Stimulated activated CD8-positive, alpha-beta memory T cell treated with anti-CD3 and anti-CD28 coated beads, Interleukin-7, amount 100 ng/mL, for 1 hour (primary cell): ENCODE data around the gene MED17.
"Not testable (repeated sequence)": the region's sequence is repeated elsewhere in the genome, so short reads cannot be mapped to it uniquely, and the experiment has no call there.

ENCODE experiments used
- DNase-seq, 2 donors: peaks; one replicate each; pipeline ENCODE4 v3.0.0-alpha.2; 2020; ENCODE audit warnings: low read depth in 2 of 2

The MED17 gene

DNA sequence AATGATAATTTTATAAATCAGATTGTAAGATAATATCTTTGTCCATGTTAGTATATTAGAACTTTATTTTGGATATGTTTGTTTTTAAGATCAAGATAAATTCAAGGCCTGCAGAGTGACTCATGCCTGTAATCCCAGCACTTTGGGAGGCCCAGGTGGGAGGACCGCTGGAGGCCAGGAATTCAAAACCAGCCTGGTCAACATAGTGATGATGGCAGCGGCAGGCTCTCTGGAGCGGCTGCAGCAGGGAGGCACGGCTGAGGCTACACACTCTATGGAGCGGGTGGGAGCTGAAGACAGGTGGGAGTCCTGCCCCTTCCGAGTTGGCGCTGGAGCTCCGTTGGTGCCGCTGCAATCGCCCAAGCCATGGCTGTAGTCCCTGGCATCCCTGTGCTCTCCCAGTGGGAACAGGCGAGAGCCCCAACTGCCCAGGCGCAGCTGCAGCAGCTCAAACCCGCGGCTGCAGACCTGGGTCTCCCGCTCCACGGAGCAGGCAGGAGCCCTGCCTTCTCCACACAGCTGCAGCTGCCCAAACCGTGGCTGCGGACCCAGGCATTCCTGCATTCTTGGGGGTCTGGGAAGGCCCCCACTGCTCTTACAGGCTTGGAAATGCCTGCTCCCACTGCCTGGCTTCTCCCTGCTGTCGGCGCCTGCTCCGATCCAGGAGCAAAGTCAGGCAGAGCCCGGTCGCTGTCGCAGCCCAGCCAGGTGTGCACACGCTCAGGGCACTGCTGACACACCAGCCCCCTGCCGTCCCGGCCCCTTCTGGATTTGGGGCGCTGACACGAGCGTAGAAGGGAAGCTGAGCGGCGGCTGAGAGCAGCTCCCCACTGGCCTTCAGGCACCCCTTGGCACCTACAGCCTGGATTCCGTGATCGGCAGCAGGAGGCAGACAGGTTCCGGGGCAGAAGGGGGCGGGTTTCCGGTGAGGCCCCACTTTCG is 25.9 kb upstream of the MED17 start:
- no peak for DNase-seq

- not testable (repeated sequence) for DNase-seq
Measured at GRCh38 chr11:93759123-93759522, 25.0 kb upstream of the MED17 start.

DNA sequence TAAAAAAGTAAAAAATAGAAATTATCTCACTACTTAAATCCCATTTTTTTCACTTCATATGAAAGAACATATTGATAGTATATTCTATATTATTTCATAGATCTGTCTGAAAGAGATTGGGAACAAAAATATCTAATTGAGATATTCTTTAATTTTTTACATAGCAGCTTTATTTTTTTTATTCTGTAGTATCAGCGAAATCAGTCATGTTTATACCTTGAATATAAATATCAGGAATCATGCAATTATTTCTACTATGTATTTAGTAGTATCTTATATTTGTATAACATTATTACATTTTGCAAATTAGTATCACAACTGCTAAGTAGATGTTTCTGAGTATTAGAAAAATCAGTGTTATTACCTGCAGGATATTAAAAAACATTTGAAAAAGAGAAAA is 22.2 kb upstream of the MED17 start:
- no peak for DNase-seq

GRCh38 chr11:93765551-93765950 is 18.5 kb upstream of the MED17 start:
- no peak for DNase-seq

GRCh38 chr11:93766504-93766903 is 17.6 kb upstream of the MED17 start:
- DNase-seq, result no peak

DNA sequence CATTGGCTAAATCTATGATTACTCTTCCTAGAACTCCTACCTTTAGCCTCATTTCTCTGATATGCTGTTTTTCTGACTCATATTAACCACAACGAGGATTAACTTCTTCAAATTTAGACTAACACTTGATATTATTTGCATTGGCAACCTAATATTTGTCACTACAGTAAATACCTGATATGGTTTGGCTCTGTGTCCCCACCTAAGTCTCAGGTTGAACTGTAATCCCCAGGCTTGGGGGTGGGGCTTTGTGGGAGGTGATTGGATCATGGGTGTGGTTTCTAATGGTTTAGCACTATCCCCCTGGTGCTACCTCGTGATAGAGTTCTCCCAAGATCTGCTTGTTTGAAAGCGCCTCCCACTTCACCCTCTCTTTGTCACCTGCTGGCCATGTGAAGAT is 17.1 kb upstream of the MED17 start:
- no peak for DNase-seq

DNA sequence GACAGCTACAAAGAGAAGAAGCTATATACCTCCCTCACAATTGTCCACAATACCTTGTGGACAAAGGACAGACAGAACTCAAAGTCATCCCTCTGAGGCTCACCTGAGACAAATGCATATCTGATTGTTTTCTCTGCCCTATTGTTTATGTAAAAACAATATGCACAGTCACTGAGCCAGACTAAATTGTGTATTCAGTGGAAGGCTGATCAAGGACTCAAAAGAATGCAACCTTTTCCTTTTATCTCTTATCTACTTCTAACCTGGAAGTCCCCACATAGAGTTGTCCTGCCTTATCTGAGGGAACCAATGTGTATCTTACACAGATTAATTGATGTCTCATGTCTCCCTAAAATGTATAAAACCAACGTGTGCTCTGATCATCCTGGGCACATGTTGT is 13.9 kb upstream of the MED17 start:
- DNase-seq, result no peak

GRCh38 chr11:93772123-93772522 is 12.0 kb upstream of the MED17 start:
- no peak for DNase-seq

DNA sequence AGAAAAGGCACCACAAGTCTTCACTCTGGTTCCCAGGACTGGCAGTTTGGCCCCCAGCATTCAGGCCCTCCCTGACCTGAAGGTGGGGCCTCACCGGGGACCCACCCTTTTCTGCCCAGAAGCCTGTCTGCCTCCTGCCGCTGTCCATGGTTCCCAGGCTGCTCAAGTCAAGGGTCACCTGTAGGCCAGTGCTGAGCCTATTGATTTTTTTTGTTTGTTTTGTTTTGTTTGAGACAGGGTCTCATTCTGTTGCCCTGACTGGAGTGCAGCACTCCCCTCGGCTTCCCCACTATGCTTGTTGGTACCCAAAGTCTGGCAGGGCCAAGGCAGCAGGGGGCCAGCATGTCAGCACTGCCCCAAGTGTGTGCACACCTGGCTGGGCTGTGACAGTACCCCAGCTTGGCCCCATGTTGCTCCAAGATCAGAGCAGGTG is 11.0 kb upstream of the MED17 start:
- DNase-seq, result no peak

- DNase-seq, result no peak
Measured at GRCh38 chr11:93773601-93774200, 10.4 kb upstream of the MED17 start.

- DNase-seq, result not testable (repeated sequence)
Measured at GRCh38 chr11:93774560-93774959, 9.5 kb upstream of the MED17 start.

DNA sequence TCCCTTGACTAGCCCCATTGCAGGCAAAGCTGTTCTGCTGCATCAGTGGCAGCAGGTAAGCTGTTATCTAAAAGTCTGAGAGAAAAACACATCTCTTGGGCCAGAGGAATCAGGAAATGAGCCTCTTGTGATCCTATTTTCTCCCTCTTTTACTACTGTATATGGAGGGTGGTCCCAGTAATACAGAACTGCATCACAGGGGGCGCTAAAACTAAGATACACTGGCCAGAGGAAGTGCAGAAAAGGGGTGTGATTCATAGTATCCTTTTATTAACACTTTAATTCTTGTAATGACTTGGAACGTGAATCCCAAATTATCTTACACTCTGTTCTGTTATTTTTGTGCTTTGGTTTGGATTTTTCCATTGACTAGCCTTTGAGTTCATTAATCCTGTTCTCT is 8.8 kb upstream of the MED17 start:
- DNase-seq, result no peak

DNA sequence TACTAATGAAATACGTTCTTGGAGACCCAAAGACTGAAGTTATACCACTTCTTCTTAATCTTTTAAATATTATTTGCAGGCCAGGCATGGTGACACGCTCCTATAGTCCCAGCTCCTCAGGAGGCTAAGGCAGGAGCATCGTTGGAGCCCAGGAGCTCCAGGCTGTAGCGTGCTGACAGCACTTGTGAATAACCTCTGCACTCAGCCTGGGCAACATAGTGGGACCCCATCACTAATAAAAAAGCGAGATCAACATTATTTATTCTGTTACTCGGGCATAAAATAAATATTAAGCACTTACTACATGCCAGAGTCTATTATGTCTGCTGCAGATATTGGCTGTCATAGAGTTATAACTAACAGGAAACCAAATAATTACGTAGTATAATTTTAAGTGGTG is 720 bp upstream of the MED17 start:
- DNase-seq, result no peak

DNA sequence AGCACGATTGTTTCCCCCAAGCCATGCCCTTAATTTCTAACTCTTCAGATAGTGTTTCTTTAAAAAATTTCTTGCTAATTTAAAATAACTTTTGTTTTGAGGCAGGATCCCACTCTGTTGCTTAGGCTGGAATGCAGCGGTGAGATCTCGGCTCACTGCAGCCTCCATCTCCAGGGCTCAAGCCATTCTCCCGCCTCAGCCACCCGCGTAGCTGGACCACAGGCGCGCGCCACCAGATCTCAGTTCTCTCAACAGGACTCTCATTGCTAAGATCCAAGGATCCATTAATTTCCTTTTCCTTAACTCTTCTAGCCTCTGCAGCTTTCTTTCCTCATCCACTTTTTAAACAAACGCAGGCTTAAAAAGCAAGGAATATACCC is 327 bp upstream of the MED17 start:
- DNase-seq, result peak in 1 of 2 donors; percentile 0

DNA sequence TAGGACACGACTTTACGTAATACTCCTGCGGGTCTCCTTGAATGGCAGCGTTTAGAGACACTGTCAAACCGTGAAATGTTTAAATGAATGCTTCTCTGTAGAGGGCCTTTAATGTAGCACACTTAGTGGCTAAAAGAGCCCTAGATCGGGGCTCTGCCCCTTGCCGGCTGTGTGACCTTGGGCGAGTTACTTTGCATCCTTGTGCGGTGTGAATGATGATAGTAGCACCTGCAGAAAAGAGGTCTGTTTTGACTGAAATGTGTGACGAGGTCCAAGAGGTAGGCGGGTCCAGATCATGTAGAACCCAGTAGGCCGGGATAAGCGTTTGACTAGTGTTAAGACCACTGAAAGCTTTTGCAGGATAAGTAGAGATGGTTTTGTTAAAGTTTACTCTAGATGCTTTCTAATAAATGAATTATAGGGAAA is 866 bp downstream of the MED17 start:
- no peak for DNase-seq

DNA sequence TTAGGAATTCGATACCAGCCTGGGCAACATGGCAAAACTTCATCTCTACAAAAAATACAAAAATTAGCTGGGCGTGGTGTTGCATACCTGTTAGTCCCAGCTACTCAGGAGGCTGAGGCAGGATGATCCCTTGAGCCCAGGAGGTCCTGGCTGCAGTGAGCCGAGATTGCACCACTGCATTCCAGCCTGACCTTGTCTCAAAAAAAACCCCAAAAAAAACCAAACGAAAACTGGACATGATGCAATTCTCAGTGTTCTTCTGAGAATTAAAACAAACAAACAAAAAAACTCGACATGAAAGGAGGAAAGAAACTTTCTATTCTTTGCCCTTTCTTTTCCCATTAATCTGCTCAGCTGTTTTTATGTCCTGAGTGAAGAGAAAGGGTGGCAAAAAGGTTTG is 7.4 kb downstream of the MED17 start:
- no peak for DNase-seq

DNA sequence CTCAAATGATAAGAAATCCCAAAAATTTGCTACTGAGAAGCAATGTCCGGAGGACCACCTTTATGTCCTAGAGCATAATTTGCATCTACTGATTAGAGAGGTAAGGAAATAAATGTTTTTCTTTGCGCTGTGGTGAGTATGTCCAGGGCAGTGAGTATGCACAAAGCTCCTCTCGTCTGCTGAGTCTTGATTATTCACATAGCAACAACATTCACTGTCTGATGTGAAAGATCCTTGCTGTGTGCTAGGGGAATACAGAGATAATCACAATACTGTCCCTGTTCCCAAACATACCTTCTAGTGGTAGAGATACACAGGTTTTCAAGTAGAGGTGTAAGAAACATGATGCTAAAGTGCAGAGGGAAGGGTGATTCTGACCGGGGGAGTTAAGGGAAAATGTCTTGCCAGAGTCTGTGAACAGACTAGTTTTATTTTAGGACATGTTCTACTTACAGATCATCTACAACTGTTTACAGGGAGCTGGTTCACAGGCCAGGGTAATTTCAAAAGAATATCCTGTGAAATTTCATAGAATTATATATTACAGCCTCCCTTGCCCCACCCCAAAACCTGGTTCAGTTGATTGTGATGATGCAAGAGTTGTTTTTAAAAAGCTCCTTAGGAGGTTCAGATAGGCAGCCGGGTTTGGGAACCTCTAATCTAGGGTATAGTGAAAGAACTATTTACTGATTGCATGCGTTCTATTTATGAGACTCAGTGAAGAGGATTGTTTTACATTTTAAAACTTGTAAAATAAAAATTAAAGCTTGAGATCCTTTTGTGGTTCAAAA is 12.6 kb downstream of the MED17 start:
- no peak for DNase-seq

GRCh38 chr11:93801366-93801765 is 17.3 kb downstream of the MED17 start:
- no peak for DNase-seq

DNA sequence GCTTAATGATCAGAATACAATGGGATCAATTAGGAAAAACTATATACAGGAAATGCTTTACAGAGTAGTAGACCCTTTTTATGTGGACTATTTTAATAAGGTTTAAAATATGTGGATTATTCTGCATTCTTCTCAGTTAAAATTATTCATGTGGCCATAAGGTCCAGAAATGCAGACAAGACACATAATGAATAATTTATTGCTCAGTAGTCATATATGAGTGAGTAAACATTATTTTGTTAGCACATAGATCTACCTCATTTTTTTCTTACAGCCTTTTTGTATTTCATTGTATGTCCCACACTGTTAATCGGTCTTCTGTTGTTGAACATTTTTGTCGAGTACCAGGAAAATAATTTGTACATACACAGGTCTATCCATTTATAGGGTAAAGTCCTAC is 20.8 kb downstream of the MED17 start:
- no peak for DNase-seq

DNA sequence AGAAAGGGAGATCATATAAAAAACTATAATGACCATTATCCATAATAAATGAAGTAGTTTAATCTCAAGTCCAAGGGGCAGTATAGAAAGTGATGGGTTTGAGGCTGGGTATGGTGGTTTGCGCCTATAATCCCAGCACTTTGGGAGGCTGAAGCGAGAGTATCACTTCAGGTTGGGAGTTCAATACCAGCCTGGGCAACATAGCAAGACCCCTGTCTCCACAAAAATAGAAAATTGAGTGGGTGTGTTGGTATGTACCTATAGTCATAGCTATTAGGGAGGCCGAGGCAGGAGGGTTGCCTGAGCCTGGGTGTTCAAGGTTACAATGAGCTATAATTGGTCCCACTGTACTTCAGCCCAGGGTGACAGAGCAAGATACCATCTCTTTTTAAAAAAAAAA is 23.9 kb downstream of the MED17 start:
- no peak for DNase-seq

- no peak for DNase-seq
Measured at GRCh38 chr11:93813974-93814373, 29.9 kb downstream of the MED17 start.

DNA sequence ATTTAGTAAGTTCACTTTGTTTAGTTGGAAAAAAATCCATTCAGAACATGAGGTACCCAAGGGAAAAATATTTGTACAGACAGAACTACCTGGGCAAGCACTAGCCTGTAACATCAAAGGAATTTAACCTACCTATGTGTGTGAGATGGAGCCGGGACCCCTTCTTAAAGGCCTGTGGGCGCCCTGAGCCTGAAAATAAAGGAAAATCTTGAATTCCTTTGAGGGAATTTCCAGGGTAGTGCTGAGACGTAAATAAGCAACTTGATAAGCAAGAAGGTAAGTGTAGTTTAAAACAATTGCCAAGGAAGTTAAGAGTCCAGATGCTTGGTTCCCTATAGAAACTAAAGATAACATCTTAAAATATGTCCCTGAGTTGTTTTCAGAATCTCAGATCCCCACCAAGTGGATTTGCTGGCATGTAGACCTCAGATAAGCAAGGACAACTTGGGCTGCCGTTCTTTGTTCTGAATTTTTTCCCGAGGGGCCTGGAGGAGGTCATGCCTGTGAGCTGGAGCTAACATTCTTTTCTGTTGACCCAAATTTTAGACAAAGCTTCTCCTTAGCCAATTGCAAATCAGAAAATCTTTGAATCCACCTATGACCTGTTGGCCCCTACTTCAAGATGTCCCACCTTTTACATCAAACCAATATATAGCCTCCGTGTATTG is 31.0 kb downstream of the MED17 start:
- DNase-seq, result no peak
